Retina (tissue), 1 donor: Measurements from ENCODE around the gene SIKE1.
"Not testable (repeated sequence)": the region's sequence is repeated elsewhere in the genome, so short reads cannot be mapped to it uniquely, and the experiment has no call there.

Experiments
- DNase-seq: peaks from one replicate; pipeline ENCODE4 v3.0.0-alpha.2; 2016

The SIKE1 gene

DNA sequence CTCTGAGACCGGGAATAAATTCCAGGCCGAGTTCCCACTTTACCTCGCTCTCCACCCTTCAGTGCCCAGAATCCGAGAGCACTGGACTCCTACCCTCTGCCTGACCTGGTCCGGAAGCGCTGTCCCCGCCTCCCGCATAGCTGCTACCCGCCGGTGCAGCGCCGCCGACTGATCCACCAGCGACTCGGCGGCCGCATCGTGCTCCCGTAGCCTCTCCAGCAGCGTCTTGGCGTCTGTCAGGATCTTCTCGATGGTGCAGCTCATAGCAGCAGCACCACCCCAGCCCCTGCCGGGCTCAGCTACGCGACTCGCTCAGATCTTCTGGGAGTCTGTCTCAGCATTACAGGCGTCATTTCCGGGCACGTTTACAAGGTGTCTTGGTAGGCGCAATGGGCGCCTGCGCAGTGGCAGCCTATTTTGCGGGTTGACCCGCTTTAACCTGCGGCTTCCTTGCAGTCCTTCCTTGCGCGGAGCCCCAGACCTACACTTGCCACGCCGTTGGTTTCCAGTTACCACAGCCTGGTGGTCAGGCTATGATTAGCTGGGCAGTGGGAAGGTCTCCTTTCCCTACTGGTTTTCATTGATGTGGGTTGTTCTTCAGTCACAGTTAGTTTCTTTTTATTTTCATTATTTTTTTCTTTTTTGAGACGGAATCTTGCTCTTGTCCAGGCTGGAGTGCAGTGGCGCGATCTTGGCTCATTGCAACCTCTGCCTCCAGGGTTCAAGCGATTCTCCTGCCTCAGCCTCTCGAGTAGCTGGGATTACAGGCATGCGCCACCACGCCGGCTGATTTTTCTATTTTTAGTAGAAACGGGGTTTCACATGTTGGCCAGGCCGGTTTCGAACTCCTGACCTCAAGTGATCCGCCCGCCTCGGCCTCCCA, at the start of gene SIKE1:
Gene SIKE1 (minus strand): TSS at position 342 of the 883 bp plus-strand sequence. CDS start 78 bp downstream, at position 264.
- peak; percentile 94 for DNase-seq

DNA sequence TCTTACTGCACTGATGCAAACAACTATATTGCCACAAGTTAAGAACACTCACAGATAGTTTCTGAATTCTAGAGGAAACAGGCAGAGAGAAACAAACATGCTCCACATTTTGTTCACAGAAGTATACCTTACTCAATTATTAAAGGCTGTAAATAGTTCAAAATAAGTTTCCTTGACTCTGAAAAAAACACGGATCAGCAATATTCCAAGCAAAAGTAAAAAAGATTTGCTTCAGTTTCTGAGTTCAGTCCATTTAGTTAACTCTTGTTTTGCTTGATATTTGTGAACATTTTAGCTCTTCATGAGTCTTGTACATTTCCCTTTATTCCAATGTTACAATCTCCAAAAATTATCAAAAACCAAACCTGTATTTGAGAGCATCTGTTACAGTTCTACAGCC, 49.6 kb upstream of the SIKE1 start:
- not testable (repeated sequence) for DNase-seq

DNA sequence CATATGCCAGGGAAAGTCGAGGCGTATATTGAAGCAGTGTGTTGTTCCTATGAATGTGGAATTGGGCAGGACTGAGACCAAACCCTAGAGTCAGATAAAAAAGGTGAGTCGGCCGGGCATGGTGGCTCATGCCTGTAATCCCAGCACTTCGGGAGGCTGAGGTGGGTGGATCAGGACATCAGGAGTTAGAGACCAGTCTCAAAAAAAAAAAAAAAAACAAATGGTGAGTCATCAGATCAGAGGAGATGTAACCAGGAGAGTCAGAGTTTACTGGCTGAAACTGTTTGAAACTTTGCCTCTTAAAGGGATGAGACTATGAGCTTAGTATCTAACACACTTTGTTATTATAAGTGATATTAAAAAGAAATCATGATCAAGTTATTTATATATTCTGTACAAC, 47.8 kb upstream of the SIKE1 start:
- no peak for DNase-seq

DNA sequence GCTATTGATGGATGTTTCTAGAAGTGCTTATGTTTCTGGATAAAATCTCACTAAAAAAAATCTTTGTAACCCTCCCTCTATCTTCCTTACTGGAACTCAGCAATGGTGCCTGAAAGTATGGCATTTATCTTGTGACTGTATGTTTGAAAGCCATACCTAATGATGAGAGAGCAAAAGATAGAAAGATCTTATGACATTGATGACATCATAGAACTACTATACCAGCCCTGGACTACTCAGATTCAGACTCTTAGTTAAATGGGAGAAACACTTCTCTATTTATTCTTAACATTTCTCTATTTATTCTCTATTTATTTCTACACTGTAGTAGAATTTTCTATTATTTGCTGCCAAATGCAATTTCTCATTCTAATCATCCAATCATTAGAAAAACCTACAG, 41.5 kb upstream of the SIKE1 start:
- DNase-seq: no peak

DNA sequence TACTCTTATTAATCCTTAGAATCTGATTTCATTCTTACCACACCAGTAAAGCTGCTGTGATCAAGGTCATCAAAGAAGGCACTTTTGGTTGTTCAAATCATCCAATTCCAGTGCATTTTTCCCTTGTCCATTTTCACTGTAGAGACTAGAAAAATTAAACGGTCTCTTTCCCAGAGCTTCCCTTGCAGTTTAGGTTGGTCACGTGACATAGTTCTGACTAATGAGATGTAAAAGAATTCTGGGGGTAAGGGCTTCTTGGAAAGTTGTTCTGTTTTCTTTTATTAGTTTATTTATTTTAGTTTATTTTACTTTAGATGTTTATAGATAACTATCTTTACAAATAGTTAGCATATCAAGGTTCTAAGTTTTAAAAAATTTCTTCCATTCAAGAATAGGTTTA, 39.9 kb upstream of the SIKE1 start:
- DNase-seq: no peak

DNA sequence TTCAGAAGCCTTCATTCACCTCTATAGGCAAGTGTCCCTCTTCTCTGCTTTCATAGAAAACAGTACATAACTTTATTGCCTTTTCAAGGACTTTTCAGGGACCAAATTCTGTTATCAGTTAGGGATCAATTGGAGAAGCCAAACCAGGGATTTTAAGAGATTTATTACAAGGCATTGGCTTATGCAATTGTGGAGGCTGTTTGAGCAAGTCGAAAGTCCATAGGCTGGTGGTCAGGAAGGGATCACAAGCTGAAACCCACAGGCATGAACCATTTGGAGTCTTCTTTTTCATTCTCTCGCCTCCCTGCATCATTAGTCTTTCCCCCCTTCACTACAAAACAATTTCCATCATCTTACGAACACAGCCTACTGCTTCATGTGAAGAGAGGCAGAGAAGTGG, 39.4 kb upstream of the SIKE1 start:
- no peak for DNase-seq

DNA sequence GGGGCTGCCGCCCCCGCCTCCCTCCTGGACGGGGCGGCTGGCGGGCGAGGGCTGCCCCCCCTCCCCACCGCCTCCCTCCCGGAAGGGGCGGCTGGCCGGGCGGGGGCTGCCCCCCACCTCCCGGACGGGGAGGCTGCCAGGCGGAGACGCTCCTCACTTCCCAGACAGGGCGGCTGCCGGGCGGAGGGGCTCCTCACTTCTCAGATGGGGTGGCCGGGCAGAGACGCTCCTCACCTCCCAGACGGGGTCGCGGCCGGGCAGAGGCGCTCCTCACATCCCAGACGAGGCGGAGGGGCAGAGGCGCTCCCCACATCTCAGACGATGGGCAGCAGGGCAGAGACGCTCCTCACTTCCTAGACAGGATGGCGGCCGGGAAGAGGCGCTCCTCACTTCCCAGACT, 24.0 kb upstream of the SIKE1 start:
- not testable (repeated sequence) for DNase-seq

DNA sequence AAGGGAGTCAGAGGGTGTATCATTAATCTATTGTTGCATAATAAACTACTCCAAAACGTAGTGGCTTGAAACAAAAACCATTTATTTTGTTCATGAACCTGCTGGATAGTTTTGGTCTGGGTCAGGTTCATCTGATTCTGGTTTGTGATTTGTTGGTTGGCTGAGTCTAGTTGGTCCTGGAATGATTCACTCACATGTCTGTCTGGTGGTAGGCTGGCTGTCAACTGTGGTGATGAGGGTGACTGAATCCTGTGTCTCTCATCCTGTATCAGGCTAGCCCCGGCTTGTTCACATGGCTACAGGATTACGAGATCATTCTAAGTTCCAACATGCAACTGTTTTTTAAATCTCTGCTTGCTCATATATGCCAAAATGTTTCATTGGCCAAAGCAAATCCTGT, 22.5 kb upstream of the SIKE1 start:
- DNase-seq: no peak

DNA sequence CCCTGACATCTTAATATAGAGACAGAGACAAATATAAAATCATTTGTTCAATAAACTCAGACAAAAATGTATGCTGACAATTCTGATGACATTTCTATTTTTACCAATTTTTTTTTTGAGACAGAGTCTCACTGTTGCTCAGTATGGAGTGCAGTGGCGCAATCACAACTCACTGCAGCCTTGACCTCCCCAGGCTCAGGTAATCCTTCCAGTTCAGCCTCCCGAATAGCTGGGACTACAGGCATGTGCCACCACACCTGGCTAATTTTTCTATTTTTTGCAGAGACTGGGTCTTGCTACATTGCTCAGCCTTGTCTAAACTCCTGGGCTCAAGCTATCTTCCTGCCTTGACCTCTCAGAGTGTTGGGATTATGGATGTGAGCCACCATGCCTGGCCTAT, 13.6 kb upstream of the SIKE1 start:
- DNase-seq: no peak

DNA sequence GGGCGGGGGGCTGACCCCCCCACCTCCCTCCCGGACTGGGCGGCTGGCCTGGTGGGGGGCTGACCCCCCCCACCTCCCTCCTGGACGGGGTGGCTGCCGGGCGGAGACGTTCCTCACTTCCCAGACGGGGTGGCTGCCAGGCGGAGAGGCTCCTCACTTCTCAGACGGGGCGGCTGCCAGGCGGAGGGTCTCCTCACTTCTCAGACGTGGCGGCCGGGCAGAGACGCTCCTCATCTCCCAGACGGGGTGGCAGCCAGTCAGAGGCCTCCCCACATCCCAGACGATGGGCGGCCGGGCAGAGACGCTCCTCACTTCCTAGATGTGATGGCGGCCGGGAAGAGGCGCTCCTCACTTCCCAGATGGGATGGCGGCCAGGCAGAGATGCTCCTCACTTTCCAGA, 10.1 kb upstream of the SIKE1 start:
- not testable (repeated sequence) for DNase-seq

DNA sequence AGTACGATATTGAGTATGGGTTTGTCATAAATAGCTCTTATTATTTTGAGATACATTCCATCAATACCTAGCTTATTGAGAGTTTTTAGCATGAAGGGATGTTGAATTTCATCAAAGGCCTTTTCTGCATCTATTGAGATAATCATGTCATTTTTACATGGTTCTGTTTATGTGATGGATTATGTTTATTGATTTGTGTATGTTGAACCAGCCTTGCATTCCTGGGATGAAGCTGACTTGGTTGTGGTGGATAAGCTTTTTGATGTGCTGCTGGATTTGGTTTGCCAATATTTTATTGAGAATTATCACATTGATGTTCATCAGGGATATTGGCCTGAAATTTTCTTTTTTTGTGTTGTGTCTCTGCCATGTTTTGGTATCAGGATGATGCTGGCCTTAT, 6.0 kb upstream of the SIKE1 start:
- not testable (repeated sequence) for DNase-seq

DNA sequence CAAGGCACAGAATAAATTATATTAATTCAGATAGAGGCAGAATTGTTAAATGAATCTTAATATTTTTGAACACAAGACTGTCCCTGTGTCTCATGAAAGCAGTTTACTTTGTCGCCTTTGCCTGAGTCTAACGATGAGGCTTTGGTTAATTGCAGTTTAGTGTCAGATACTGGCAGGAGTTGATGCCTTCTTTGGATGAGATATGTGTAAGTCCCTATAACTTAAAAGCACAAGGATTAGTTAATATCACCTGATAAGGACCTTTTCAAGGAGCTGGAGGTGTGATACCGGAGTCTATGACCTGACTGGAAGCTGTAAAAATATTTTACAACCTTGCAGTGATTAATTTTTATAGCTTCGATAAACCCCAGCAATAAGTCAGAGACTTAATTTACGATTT, 2.0 kb upstream of the SIKE1 start:
- no peak for DNase-seq

DNA sequence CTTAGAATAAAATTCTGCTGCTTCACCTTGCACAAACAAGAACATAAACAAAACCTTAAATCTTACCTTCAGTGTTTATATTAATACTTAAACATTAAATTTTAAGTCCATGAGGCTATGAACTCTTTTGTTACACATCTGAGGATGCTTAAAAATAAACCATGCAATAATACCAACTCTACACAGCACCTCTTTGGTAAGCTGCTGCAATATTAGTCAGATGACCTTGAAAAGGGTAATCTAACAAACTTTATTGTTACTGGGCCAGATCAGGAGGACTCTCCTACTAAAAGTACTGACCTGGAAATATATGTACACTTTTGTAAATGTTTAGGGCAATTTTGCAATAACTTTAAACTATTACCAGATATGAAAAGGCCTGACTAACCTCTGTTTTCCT, 763 bp downstream of the SIKE1 start:
- no peak for DNase-seq

DNA sequence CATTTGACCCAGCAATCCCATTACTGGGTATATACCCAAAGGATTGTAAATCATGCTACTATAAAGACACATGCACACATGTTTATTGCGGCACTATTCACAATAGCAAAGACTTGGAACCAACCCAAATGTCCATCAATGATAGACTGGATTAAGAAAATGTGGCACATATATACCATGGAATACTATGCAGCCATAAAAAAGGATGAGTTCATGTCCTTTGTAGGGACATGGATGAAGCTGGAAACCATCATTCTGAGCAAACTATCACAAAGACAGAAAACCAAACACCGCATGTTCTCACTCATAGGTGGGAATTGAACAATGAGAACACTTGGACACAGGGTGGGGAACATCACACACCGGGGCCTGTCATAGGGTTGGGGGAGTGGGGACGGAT, 3.8 kb downstream of the SIKE1 start:
- not testable (repeated sequence) for DNase-seq

DNA sequence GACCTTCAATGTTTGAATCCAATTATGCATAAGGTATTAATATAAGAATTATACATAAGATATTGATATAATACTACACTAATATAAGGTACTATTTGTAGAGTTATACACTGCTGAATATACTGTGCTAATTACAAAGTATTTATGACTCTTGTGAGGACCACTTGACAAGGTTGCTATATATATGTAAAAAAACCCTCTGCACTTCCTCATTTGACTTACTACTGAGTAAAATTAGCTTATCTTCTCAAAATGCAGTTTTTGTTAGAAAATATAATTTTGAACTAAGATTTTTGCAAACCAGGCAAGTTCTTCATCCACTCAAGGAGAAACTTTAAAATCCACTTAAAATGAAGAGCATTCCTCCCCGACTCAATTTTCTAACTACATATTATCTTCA, 8.5 kb downstream of the SIKE1 start:
- no peak for DNase-seq

DNA sequence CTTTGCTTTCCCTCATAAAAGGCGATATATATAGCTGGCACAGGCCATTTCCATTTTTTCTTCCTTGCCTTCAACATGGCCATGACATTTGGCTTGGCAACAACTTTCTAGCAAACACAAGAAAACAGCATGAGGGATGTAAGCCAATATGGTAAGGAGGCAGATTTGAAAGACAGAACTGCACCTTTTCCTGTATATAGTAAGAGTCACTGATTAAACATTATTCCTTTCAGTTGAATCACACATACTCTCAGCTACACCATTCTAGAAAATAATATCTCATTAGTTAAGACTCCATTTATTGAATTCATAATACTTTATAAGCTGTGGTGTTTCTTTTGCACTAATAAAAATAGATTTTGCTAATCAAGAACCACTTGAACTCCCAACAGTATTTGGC, 9.5 kb downstream of the SIKE1 start:
- DNase-seq: no peak

DNA sequence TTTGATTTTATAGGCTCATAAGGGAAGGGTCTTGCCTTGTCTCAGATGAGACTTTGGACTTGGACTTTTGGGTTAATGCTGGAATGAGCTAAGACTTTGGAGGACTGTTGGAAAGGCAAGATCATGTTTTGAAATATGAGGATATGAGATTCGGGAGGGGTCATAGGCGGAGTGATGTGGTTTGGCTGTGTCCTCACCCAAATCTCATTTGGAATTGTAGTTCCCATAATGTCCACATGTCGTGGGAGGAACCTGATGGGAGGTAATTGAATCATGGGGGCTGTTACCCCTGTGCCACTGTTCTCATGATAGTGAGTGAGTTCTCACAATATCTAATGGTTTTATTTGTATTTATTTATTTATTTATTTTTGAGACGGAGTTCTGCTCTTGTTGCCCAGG, 15.8 kb downstream of the SIKE1 start:
- no peak for DNase-seq

DNA sequence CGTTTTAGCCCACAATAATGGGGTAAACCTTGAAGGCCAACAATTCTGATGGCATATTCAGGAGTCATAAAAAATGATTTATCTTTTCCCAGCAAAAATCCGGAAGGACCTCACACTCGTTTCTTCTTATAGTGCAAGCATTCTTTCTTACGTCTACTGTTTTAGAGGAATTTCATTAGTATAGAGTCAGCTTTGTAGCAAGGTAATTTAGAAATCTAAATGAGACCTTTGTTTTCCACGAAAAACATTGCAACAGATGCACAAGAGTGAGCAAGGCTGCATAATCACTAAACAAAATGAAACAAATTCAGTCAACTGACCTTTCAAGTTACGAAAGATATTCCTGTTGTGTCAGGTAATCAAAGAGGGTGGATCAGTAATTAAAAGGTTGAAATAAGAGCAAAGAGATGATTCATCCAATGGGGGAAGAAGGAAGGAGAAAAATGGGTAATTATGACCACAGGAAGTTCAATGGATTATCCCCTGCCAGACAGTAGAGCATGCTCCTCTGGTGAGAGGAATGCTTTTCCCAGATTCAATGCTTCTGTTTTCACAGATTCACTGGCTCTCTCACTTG, 22.1 kb downstream of the SIKE1 start:
- no peak for DNase-seq

DNA sequence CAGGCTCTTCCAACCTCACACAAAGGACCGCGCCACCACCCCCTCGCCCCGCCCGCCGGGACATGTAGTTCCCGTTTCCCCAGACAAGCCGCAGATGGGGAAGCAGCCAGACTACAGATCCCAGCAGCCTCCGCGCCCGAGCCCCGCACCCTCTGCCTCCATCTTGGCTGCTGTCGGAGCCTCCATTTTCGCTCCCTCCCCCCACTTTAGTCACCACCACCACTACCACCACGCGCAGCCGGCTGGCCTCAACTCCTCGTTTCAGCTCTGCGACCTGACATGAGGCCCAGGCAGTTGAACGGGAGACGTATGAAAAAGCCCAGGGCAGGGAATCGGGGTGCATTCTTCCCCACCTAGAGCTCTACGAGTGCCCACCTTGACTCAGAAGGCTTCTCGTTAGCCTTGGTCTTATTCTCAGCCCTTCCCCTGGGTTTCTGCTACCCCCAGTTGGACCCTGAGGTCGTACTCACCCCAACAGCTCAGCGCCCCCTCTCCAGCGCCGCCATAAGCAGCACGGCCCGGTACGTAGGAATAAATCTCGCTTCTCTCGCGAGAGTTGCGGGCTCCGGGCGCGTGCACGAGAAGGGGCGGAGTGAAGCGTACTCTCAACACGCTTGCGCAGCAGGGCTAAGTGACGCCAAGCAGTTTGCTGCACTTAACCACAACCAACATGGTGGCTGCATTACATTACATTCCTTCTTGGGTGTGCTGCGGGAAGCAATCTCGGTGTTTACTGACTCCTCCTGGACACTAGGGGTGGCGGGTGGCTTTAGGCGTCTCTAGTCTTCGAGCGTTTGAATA, 22.8 kb downstream of the SIKE1 start, which contains the start of gene CSDE1:
Gene CSDE1 (minus strand): TSS at position 530 of the 801 bp plus-strand sequence. CDS start 18,094 bp downstream, outside the sequence.
- peak; percentile 98 for DNase-seq

DNA sequence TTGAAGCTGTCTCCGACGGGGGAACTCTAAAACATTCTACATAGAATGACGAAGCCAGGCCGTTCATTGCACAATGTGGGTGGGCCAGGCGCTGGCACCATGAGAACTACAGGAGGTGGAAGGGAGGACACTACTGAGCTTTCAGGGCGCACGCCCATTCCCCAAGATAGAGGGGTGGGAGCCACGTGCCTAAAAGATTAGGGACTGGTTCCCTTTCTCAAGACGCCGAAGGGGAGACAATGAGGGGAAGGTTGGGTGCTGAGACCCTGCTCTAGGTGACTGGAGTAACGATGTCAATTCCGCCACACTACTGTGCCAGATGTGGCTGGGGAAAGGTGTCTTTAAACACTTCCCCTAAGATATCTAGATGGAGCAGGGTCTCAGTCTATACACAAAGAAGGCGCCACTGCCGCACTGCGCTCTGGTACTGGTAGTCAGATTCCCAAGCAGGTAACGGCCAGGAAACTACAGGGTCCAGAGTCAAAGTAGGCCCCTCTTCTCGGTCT, 23.5 kb downstream of the SIKE1 start:
- no peak for DNase-seq

DNA sequence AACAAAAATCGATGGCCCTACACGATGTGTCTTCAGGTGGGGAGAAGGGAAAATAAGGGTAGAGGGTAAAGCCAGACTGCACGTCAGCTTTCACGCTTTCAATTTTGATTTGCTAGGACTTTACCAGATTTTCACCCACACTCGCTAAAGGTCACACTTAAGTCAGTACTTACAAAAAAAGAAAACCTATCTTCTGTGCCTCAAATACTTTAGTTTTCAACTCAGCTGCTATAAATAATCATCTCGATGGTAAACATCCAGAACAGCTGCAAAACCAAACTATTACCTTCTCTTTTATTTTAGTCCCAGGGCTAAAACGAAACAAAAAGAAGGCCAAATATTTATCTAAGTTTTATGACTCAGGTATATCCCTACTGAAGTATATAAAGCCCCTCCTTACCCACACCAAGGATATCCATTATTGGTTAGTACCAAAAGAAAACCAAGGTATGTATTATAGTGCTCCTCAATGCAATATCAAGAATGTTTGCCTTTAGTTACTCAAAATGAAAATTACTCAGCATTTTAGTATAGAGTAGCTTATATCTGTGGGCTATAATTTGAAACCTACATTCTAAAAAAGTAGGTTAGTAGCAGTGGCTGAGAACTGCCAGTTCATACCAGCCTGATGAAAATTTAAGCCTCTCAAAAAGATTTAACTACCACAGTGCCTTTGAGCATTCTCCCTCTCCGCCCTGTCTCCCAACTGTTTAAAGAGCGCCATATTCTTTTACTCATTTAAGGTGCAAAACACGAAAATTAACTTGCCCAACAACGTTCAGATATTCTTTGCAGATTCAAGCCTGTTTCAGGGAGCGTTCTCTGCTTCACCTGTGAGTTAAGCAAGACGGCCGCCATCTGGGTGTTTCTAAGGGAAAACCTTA, 24.2 kb downstream of the SIKE1 start:
- no peak for DNase-seq
